ENCODE data around the gene SPRING1. TPM values are rescaled to one million over a fixed set of nuclear protein-coding genes. Genes with fewer than 3 reads are reported as not detected.

SPRING1 gene
- total and polyA plus RNA-seq, 4 donors = 41.8 to 116 (median 79.3) TPM

DNA sequence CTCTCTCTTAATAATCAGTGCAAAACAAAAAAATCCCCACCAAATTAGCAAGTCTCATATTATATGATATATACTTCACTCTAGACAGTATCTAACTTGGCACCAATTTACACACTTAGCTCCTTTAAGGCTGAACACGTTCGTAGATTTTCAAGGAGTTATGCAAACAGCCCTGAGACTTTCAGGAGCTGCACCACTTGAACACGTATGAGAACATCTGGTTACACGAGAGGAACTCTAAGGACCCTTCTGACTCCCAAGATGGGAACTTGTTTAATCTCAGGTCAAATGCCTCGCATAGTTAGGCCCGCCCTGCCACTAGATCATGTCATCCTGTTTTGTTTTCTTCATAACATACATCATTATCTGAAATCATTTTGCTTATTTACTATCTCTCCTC is 10.0 kb downstream of the SPRING1 start:
- Histone ChIP-seq H3K27me3 (ENCODE audit: control insufficient read depth in 3 of 3, insufficient read depth in 3 of 3, low read length in 2 of 3) (no peaks in the 10 kb centered on the region), H3K4me3 (no peak overlapping the region), H3K4me1 (ENCODE audit: control insufficient read depth in 5 of 5, insufficient read depth in 5 of 5, low read length in 5 of 5) (peaks cover 3 to 19% (median 7%) of the 10 kb centered on the region in 5 donors), H3K36me3 (ENCODE audit: control insufficient read depth in 4 of 4, insufficient read depth in 4 of 4, low read length in 4 of 4) (peaks cover 0 to 2% (median 0%) of the 10 kb centered on the region in 4 donors), H3K9me3 (ENCODE audit: control insufficient read depth in 4 of 4, insufficient read depth in 3 of 4, low read length in 3 of 4) (no peaks in the 10 kb centered on the region), H3K27ac (ENCODE audit: low read depth in 1 of 2, low read length in 1 of 2) (no peak overlapping the region), H3K9ac (ENCODE audit: insufficient read depth in 1 of 2, low read length in 2 of 2) (no peak overlapping the region)
- TF ChIP-seq, protein P1, sequence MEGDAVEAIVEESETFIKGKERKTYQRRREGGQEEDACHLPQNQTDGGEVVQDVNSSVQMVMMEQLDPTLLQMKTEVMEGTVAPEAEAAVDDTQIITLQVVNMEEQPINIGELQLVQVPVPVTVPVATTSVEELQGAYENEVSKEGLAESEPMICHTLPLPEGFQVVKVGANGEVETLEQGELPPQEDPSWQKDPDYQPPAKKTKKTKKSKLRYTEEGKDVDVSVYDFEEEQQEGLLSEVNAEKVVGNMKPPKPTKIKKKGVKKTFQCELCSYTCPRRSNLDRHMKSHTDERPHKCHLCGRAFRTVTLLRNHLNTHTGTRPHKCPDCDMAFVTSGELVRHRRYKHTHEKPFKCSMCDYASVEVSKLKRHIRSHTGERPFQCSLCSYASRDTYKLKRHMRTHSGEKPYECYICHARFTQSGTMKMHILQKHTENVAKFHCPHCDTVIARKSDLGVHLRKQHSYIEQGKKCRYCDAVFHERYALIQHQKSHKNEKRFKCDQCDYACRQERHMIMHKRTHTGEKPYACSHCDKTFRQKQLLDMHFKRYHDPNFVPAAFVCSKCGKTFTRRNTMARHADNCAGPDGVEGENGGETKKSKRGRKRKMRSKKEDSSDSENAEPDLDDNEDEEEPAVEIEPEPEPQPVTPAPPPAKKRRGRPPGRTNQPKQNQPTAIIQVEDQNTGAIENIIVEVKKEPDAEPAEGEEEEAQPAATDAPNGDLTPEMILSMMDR (IDR thresholded peaks at IDR 0.05; ENCODE audit: control extremely low read depth, extremely low read depth) = no peak
- ATAC-seq (ENCODE audit: insufficient read depth, low FRiP score) = no peak
- peak in 2 of 3 donors; percentile 38 to 66 for DNase-seq
- 51 to 69% methylated on average over 6 of the region's 6 CpGs for WGBS, 2 donors

DNA sequence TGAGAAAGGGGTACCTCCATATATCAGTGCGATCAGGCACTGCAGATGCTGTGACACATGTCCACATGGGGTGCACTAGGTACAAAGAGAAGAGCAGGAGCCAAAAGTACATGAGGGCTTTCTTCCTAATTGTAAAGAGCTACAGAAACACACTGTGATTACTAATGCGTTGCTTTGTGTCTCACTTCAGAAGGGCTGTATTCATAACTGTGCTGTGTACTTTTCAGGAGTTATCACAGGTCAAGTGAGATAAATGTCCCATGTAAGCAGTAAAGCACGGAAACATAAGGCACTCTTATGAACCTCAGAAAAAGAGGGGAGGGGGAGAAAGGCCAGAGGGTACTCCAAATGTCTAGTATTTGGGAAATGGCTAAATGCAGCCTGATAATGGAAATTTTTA is 10.6 kb downstream of the SPRING1 start:
- Histone ChIP-seq H3K27ac (ENCODE audit: low read depth in 1 of 2, low read length in 1 of 2) (peak overlapping the region in 1 of 2 donors; percentile 68), H3K9me3 (ENCODE audit: control insufficient read depth in 4 of 4, insufficient read depth in 3 of 4, low read length in 3 of 4) (no peaks in the 10 kb centered on the region), H3K36me3 (ENCODE audit: control insufficient read depth in 4 of 4, insufficient read depth in 4 of 4, low read length in 4 of 4) (peaks cover 0 to 6% (median 5%) of the 10 kb centered on the region in 4 donors), H3K27me3 (ENCODE audit: control insufficient read depth in 3 of 3, insufficient read depth in 3 of 3, low read length in 2 of 3) (no peaks in the 10 kb centered on the region), H3K4me1 (ENCODE audit: control insufficient read depth in 5 of 5, insufficient read depth in 5 of 5, low read length in 5 of 5) (peaks cover 3 to 19% (median 7%) of the 10 kb centered on the region in 5 donors), H3K4me3 (no peak overlapping the region), H3K9ac (ENCODE audit: insufficient read depth in 1 of 2, low read length in 2 of 2) (no peak overlapping the region)
- 70 to 85% methylated on average over 3 of the region's 3 CpGs for WGBS, 2 donors
- ATAC-seq (ENCODE audit: insufficient read depth, low FRiP score) (no peak), DNase-seq (no peak)
- TF ChIP-seq, protein P1 (IDR thresholded peaks at IDR 0.05; ENCODE audit: control extremely low read depth, extremely low read depth) = no peak

GRCh38 chr12:116726694-116727093 is 11.2 kb downstream of the SPRING1 start:
- peaks cover 2 to 19% (median 7%) of the 10 kb centered on the region in 5 donors for H3K4me1 ChIP-seq (ENCODE audit: control insufficient read depth in 5 of 5, insufficient read depth in 5 of 5, low read length in 5 of 5)
- no peak overlapping the region for H3K9ac ChIP-seq (ENCODE audit: insufficient read depth in 1 of 2, low read length in 2 of 2)
- ATAC-seq (ENCODE audit: insufficient read depth, low FRiP score) (peak; percentile 65), DNase-seq (peak; percentile 20 to 28 (median 20))
- 38 to 69% methylated on average over 4 of the region's 4 CpGs for WGBS, 2 donors
- TF ChIP-seq, protein P1 (IDR thresholded peaks at IDR 0.05; ENCODE audit: control extremely low read depth, extremely low read depth) = no peak
- H3K27me3 ChIP-seq (ENCODE audit: control insufficient read depth in 3 of 3, insufficient read depth in 3 of 3, low read length in 2 of 3) = no peaks in the 10 kb centered on the region
- no peak overlapping the region for H3K4me3 ChIP-seq
- peaks cover 0 to 9% (median 6%) of the 10 kb centered on the region in 4 donors for H3K36me3 ChIP-seq (ENCODE audit: control insufficient read depth in 4 of 4, insufficient read depth in 4 of 4, low read length in 4 of 4)
- H3K27ac ChIP-seq (ENCODE audit: low read depth in 1 of 2, low read length in 1 of 2) = no peak overlapping the region
- no peaks in the 10 kb centered on the region for H3K9me3 ChIP-seq (ENCODE audit: control insufficient read depth in 4 of 4, insufficient read depth in 3 of 4, low read length in 3 of 4)

DNA sequence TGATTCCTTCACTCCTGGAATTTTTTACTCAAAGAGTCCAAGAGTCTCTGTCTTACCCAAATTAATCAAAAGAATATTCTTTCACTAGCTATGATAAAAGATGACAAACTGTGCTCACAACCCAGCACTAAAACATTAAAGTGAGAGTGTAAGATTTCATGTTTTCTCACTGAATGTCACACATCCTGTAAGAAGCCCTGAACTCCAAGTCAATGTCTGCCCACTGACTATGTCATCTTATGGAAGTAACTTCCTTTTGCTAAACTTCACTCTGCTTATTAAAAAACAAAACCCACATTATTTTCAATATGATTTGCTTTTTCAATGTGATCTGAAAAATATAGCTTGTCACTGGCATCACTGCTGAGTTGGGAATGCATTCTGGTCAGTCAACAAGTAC is 15.6 kb downstream of the SPRING1 start:
- no peak for ATAC-seq (ENCODE audit: insufficient read depth, low FRiP score)
- Histone ChIP-seq H3K4me1 (ENCODE audit: control insufficient read depth in 5 of 5, insufficient read depth in 5 of 5, low read length in 5 of 5) (peaks cover 3 to 32% (median 16%) of the 10 kb centered on the region in 5 donors), H3K4me3 (no peak overlapping the region), H3K36me3 (ENCODE audit: control insufficient read depth in 4 of 4, insufficient read depth in 4 of 4, low read length in 4 of 4) (peaks cover 6 to 21% (median 8%) of the 10 kb centered on the region in 4 donors), H3K27me3 (ENCODE audit: control insufficient read depth in 3 of 3, insufficient read depth in 3 of 3, low read length in 2 of 3) (no peaks in the 10 kb centered on the region), H3K9ac (ENCODE audit: insufficient read depth in 1 of 2, low read length in 2 of 2) (no peak overlapping the region), H3K9me3 (ENCODE audit: control insufficient read depth in 4 of 4, insufficient read depth in 3 of 4, low read length in 3 of 4) (no peaks in the 10 kb centered on the region), H3K27ac (ENCODE audit: low read depth in 1 of 2, low read length in 1 of 2) (no peak overlapping the region)
- no peak for DNase-seq
- TF ChIP-seq, protein P1 (IDR thresholded peaks at IDR 0.05; ENCODE audit: control extremely low read depth, extremely low read depth) = no peak
